Measurements from ENCODE around the gene ZNF668. TPM values are rescaled to one million over a fixed set of nuclear protein-coding genes. Genes with fewer than 3 reads are reported as not detected.
A peak's percentile ranks its signal among the peaks of the same experiment; 100 is the strongest.

The ZNF668 gene
- total and polyA plus RNA-seq, 2 of the 13 experiments (the other 11 are each of a cell fraction or from before 2014, with no cell fraction given), result 3.8 to 9.8 TPM

- no peak for TF ChIP-seq HINFP (CRISPR knock-in tag; IDR thresholded peaks at IDR 0.05; ENCODE audit: low read depth)
- TF ChIP-seq MED1 (CRISPR knock-in tag; IDR thresholded peaks at IDR 0.05), result no peak; the same call in 1 of the 2 replicates
- 0 out of 2 replicates have a peak, but pooled peaks have one; percentile 11 for TF ChIP-seq FOXJ3 (CRISPR knock-in tag; IDR thresholded peaks at IDR 0.05; ENCODE audit: borderline replicate concordance)
- TF ChIP-seq ZNF138 (CRISPR knock-in tag; IDR thresholded peaks at IDR 0.05; ENCODE audit: low read depth), result no peak
- TF ChIP-seq SP4 (CRISPR knock-in tag; IDR thresholded peaks at IDR 0.05), result no peak
- TF ChIP-seq ZNF281 (CRISPR knock-in tag; IDR thresholded peaks at IDR 0.05; ENCODE audit: borderline replicate concordance), result no peak
- TF ChIP-seq ZBTB3 (CRISPR knock-in tag; IDR thresholded peaks at IDR 0.05; ENCODE audit: borderline replicate concordance, low read depth), result no peak
- no peak for TF ChIP-seq ZNF784 (CRISPR knock-in tag; IDR thresholded peaks at IDR 0.05; ENCODE audit: borderline replicate concordance)
- TF ChIP-seq ARID4A (CRISPR knock-in tag; IDR thresholded peaks at IDR 0.05; ENCODE audit: borderline replicate concordance), result no peak
- no peak for TF ChIP-seq ZBTB46 (CRISPR knock-in tag; IDR thresholded peaks at IDR 0.05; ENCODE audit: borderline replicate concordance)
- TF ChIP-seq ZNF776 (CRISPR knock-in tag; IDR thresholded peaks at IDR 0.05), result no peak
- TF ChIP-seq RXRB (CRISPR knock-in tag; IDR thresholded peaks at IDR 0.05; ENCODE audit: borderline replicate concordance), result peak; percentile 37; the same call in 1 of the 2 replicates
These were observed 51.3 kb downstream of the ZNF668 start (continued) for GRCh38 chr16:31022544-31023251.

Measured in HepG2 (cell line).